H1 (cell line): ENCODE measurements around the gene KCNK13. TPM values are rescaled to one million over a fixed set of nuclear protein-coding genes. Genes with fewer than 3 reads are reported as not detected.

Source experiments
- CBX8 ChIP-seq: fragments of 300-800, 300-1000 bp; sonication (generic); IDR thresholded peaks from 2 replicates; pipeline ENCODE4 v1.7.1; 2016; ENCODE audit warnings: low read depth, low read length, borderline replicate concordance
- CEBPB ChIP-seq: IDR thresholded peaks from 2 replicates; pipeline ENCODE4 v1.6.1; 2012; ENCODE audit warnings: low read depth, low read length
- CHD1 ChIP-seq: IDR thresholded peaks from 2 replicates; pipeline ENCODE4 v1.6.1; 2012; ENCODE audit warnings: low read depth, low read length, improper control_type of control experiment
- EGR1 ChIP-seq: IDR thresholded peaks from 2 replicates; pipeline ENCODE4 v1.6.1; 2011; ENCODE audit warnings: low read depth, low read length, borderline replicate concordance
- NANOG ChIP-seq: IDR thresholded peaks from 2 replicates; pipeline ENCODE4 v1.6.1; 2011; ENCODE audit warnings: low read length, low read depth, mild to moderate bottlenecking, inconsistent platforms; ENCODE audit not compliant: insufficient read depth, poor library complexity, severe bottlenecking
- PHF8 ChIP-seq: fragments of 200-600 bp; sonication (generic); conservative IDR thresholded peaks from 2 replicates; pipeline ENCODE4 v1.7.1; 2012; ENCODE audit warnings: low read depth, mild to moderate bottlenecking, inconsistent platforms, low read length, moderate library complexity
- POLR2A ChIP-seq, 2 experiments: IDR thresholded peaks; 1 replicate in 1 of 2; 2 replicates in 1 of 2; pipeline ENCODE4 v1.6.1; 2011; ENCODE audit warnings: low read depth in 2 of 2, low read length in 2 of 2, mild to moderate bottlenecking in 2 of 2; ENCODE audit errors: control extremely low read depth in 1 of 2
- RNF2 ChIP-seq: fragments of 200-900, 300-1000 bp; sonication (generic); IDR thresholded peaks from 2 replicates; pipeline ENCODE4 v1.7.1; 2016; ENCODE audit warnings: borderline replicate concordance, low read depth, mild to moderate bottlenecking, antibody characterized with exemption, low read length; ENCODE audit not compliant: poor library complexity, severe bottlenecking; ENCODE audit errors: missing control alignments
- RXRA ChIP-seq: IDR thresholded peaks from 2 replicates; pipeline ENCODE4 v1.6.1; 2011; ENCODE audit warnings: low read depth, mild to moderate bottlenecking, low read length, moderate library complexity; ENCODE audit not compliant: insufficient read depth
- SAP30 ChIP-seq: fragments of 300-600 bp; sonication (generic); IDR thresholded peaks from 2 replicates; pipeline ENCODE4 v1.7.1; 2012; ENCODE audit warnings: low read length, moderate library complexity, mild to moderate bottlenecking, inconsistent platforms; ENCODE audit not compliant: insufficient read depth, insufficient replicate concordance
- TAF1 ChIP-seq: IDR thresholded peaks from 2 replicates; pipeline ENCODE4 v1.6.1; 2011; ENCODE audit warnings: mild to moderate bottlenecking, low read depth, low read length
- polyA plus RNA-seq, 7 experiments: library from polyadenylated mRNA; depleted of rRNA in 3 of 7; stranded (reverse) in 5 of 7; unstranded in 2 of 7; fragments of >200 nt in 5 of 7; fragments of 200-250 nt in 2 of 7; gene quantifications; 1 replicate in 5 of 7; 2 replicates in 1 of 7; 4 replicates in 1 of 7; pipeline versions ENCODE4 v1.2.1 to v1.2.3, GENCODE V29; 2011 to 2013; ENCODE audit warnings: missing spikeins in 2 of 7, mixed read lengths in 2 of 7
- total RNA-seq: library from RNA; stranded (reverse); fragmentation: NEBNext Ultra II Directional; extraction: Animal tissue kit (Norgen Biotek cat#: 25700); gene quantifications from 2 replicates; pipeline ENCODE4 v1.2.1, GENCODE V29; 2021

The KCNK13 gene
- total and polyA plus RNA-seq, 2 of the 8 experiments (the other 6 are each of a cell fraction or from before 2014, with no cell fraction given): 0.39 to 0.48 TPM

DNA sequence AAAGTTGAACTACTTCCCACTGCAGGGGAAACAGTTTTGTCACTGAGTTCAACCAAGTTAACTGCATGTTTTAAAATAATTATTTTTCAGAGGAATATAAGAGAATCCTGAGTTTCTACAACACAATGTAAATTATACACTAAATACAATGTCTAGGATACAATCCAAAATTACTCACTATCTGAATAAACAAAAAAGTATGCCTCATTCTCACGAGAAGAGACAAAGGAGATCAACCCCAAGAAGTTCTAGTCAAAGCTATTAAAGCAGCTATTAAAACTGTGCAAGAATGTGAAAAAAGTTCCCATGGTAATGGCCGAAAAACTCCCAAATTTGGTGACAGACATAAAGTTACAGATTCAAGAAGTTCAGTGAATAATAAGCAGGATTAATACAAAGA is 8.8 kb upstream of the KCNK13 start (continued):
- TF ChIP-seq CBX8: no peak
- TF ChIP-seq POLR2A (IDR thresholded peaks at IDR 0.05; ENCODE audit: control extremely low read depth in 1 of 2, low read depth in 2 of 2, low read length in 2 of 2): no peak
- no peak for TF ChIP-seq PHF8
- no peak for TF ChIP-seq CHD1
- TF ChIP-seq TAF1: no peak
- TF ChIP-seq RXRA: no peak
- TF ChIP-seq CEBPB: no peak
- TF ChIP-seq RNF2: no peak
- no peak for TF ChIP-seq EGR1
- no peak for TF ChIP-seq NANOG
- no peak for TF ChIP-seq SAP30
- TF ChIP-seq, all 59 proteins: peak for 0
